SK-N-SH (cell line): ENCODE results near the gene RBMS3. TPM values are rescaled to one million over a fixed set of nuclear protein-coding genes. Genes with fewer than 3 reads are reported as not detected.

Source experiments
- CTCF ChIA-PET: fragments of 300-600, 350-600 bp; formaldehyde crosslinking; extraction: SDS; loops from one replicate; lab custom pipeline; 2021; lab: Yijun Ruan, JAX
- POLR2A ChIA-PET: fragments of 350-600 bp; sonication (Branson Sonifier 250); formaldehyde crosslinking; extraction: SDS; loops from one replicate; lab custom pipeline; 2020; ENCODE audit warnings: antibody characterized with exemption, inconsistent platforms; lab: Yijun Ruan, JAX
- DNase-seq: peaks from one replicate; pipeline ENCODE4 v3.0.0; 2012
- H2AFZ ChIP-seq: fragments of 200-600 bp; sonication (generic); 2 replicates; pipeline ENCODE4 v1.8.1; 2016; ENCODE audit warnings: antibody characterized with exemption, mild to moderate bottlenecking, low read depth
- H3F3A ChIP-seq: fragments of 200-600 bp; sonication (generic); replicated peaks from 2 replicates; pipeline ENCODE3; 2016; ENCODE audit warnings: antibody characterized with exemption, mild to moderate bottlenecking; ENCODE audit not compliant: insufficient read depth
- H3K27ac ChIP-seq, 2 experiments: fragments of 200-500 bp in 1 of 2; fragments of 200-600 bp in 1 of 2; sonication (Bioruptor generic) in 1 of 2; sonication (generic), shearing (Covaris generic) in 1 of 2; 2 replicates each; pipeline versions ENCODE4 v1.5.1 to v1.6.1; 2014 to 2016; ENCODE audit warnings: low read depth in 2 of 2, inconsistent platforms in 1 of 2, low read length in 1 of 2, mild to moderate bottlenecking in 1 of 2, mixed read lengths in 1 of 2
- H3K27me3 ChIP-seq: fragments of 200-600 bp; sonication (generic), shearing (Covaris generic); 2 replicates; pipeline ENCODE4 v1.6.1; 2016; ENCODE audit warnings: mixed run types; ENCODE audit not compliant: insufficient read depth
- H3K36me3 ChIP-seq, 2 experiments: fragments of 200-500 bp in 1 of 2; fragments of 200-600 bp in 1 of 2; sonication (Bioruptor generic) in 1 of 2; sonication (generic) in 1 of 2; replicated peaks in 1 of 2; 2 replicates each; pipeline versions ENCODE3 to v1.5.1; 2014 to 2016; ENCODE audit warnings: low read length in 1 of 2, mild to moderate bottlenecking in 1 of 2; ENCODE audit not compliant: insufficient read depth in 2 of 2, control insufficient read depth in 1 of 2
- H3K4me1 ChIP-seq, 2 experiments: fragments of 200-500 bp in 1 of 2; fragments of 200-600 bp in 1 of 2; sonication (Bioruptor generic) in 1 of 2; sonication (generic), shearing (Covaris generic) in 1 of 2; 2 replicates each; pipeline versions ENCODE4 v1.5.1 to v1.6.1; 2014 to 2016; ENCODE audit warnings: low read depth in 1 of 2, low read length in 1 of 2, mixed run types in 1 of 2; ENCODE audit not compliant: insufficient read depth in 2 of 2, control insufficient read depth in 1 of 2
- H3K4me2 ChIP-seq: fragments of 200-600 bp; sonication (generic), shearing (Covaris generic); 2 replicates; pipeline ENCODE4 v1.6.1; 2017; ENCODE audit warnings: mixed run types
- H3K4me3 ChIP-seq, 2 experiments: fragments of 200-500 bp in 1 of 2; fragments of 200-600 bp in 1 of 2; sonication (Bioruptor generic) in 1 of 2; sonication (generic), shearing (Covaris generic) in 1 of 2; 2 replicates each; pipeline versions ENCODE4 v1.5.1 to v1.8.1; 2014 to 2016; ENCODE audit warnings: low read depth in 2 of 2, inconsistent platforms in 1 of 2, low read length in 1 of 2, mild to moderate bottlenecking in 1 of 2, mixed read lengths in 1 of 2, moderate library complexity in 1 of 2
- H3K79me2 ChIP-seq: fragments of 200-600 bp; sonication (generic); 2 replicates; pipeline ENCODE4 v1.8.1; 2017; ENCODE audit warnings: mild to moderate bottlenecking; ENCODE audit not compliant: insufficient read depth
- H3K9ac ChIP-seq: fragments of 200-600 bp; sonication (generic); 2 replicates; pipeline ENCODE4 v1.6.1; 2017; ENCODE audit warnings: mixed run types
- H3K9me2 ChIP-seq: fragments of 200-600 bp; sonication (generic); 2 replicates; pipeline ENCODE4 v1.6.1; 2017; ENCODE audit warnings: mixed run types
- H3K9me3 ChIP-seq: fragments of 200-600 bp; sonication (generic); 2 replicates; pipeline ENCODE4 v1.6.1; 2017; ENCODE audit warnings: mixed run types, mild to moderate bottlenecking, moderate library complexity
- H4K20me1 ChIP-seq: fragments of 200-600 bp; sonication (generic); 2 replicates; pipeline ENCODE4 v1.6.1; 2017; ENCODE audit warnings: mild to moderate bottlenecking, mixed run types; ENCODE audit not compliant: insufficient read depth
- EZH2phosphoT487 ChIP-seq: fragments of 200-600 bp; sonication (generic); IDR thresholded peaks from 2 replicates; pipeline ENCODE4 v1.6.1; 2017; ENCODE audit warnings: low read depth, mixed run types, mild to moderate bottlenecking, antibody characterized with exemption, moderate library complexity, borderline replicate concordance
- FOSL2 ChIP-seq: IDR thresholded peaks from 2 replicates; pipeline ENCODE4 v1.4.0; 2012; ENCODE audit warnings: low read depth, mild to moderate bottlenecking, moderate library complexity, borderline replicate concordance
- GABPA ChIP-seq: IDR thresholded peaks from 2 replicates; pipeline ENCODE4 v1.4.0; 2012; ENCODE audit warnings: low read depth, mild to moderate bottlenecking
- PBX3 ChIP-seq: IDR thresholded peaks from 2 replicates; pipeline ENCODE4; 2012
- POLR2AphosphoS5 ChIP-seq: IDR thresholded peaks from 2 replicates; pipeline ENCODE4 v1.6.1; 2012; ENCODE audit warnings: low read depth, low read length
- RXRA ChIP-seq: IDR thresholded peaks from 2 replicates; pipeline ENCODE4 v1.4.0; 2012; ENCODE audit warnings: low read depth, mild to moderate bottlenecking, borderline replicate concordance
- SIN3A ChIP-seq: IDR thresholded peaks from 2 replicates; pipeline ENCODE4 v1.6.1; 2012; ENCODE audit warnings: low read depth, mild to moderate bottlenecking, low read length, moderate library complexity, borderline replicate concordance
- TCF12 ChIP-seq: IDR thresholded peaks from 2 replicates; pipeline ENCODE4 v1.4.0; 2012
- TEAD4 ChIP-seq: IDR thresholded peaks from 2 replicates; pipeline ENCODE4 v1.4.0; 2012; ENCODE audit warnings: mild to moderate bottlenecking, borderline replicate concordance; ENCODE audit not compliant: insufficient read depth
- ZBTB33 ChIP-seq: IDR thresholded peaks from 2 replicates; pipeline ENCODE4 v1.4.0; 2012; ENCODE audit warnings: low read depth, borderline replicate concordance
- WGBS: methylation state at CpG from one replicate; pipeline ENCODE4 v1.1.6; 2017; ENCODE audit warnings: low lambda C conversion rate; 5-methylcytosine and 5-hydroxymethylcytosine counted together
- polyA plus RNA-seq, 3 experiments: library from polyadenylated mRNA; depleted of rRNA; stranded (reverse); fragments of >200 nt; gene quantifications; 2 replicates each; pipeline ENCODE4 v1.2.3, GENCODE V29; 2012
- TF ChIP-seq, protein P1 (sequence below): fragments of 150-350 bp; IDR thresholded peaks from 2 replicates; pipeline ENCODE4 v1.6.1; 2016; ENCODE audit warnings: mild to moderate bottlenecking, low read depth, low read length
- TF ChIP-seq, protein P2 (sequence below): fragments of 150-350 bp; IDR thresholded peaks from 2 replicates; pipeline ENCODE4 v1.6.1; 2017; ENCODE audit warnings: antibody characterized with exemption, low read length, low read depth, borderline replicate concordance

Gene RBMS3
- polyA plus RNA-seq, 1 of the 3 experiments (the other 2 are of a cell fraction), result 8.2 TPM

DNA sequence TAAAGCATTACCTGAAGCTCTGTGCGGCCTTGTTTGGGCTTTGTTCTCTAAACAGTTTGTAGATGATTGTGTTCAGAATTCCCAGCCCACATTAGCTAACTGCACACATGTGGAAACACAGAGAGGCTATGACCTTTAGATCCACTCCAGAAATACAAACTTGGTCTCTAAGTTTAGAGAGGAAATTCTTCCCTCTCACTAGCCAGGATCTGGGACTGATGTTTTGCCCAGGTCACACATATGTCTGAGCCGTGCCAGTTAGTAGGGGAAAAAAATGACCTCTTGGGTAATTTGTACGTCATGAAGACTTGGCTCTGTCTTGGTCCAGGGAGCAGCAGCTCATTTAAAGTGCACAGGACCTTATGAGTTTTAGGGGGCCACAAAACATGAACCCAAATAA, 223.1 kb downstream of the RBMS3 start (continued):
- TF ChIP-seq RXRA (no peak), PBX3 (no peak)

DNA sequence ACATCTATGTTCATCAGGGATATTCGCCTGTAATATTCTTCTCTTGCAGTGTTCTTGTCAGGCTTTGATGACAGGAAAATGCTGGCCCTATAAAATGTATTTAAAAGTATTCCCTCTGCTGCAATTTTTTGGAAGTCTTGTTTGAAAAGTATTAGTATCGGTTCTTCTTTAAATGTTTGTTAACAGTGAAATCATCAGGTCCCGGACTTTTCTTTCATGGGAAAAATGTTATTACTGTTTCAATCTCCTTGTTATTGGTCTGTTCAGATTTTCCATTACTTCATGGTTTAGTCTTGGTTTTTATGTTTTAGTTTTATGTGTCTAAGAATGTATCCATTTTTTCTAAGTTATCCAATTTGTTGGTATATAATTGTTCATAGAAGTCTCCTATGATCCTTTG, 225.6 kb downstream of the RBMS3 start:
- Histone ChIP-seq H3K9me2 (no peaks in the 10 kb centered on the region), H3K27me3 (no peaks in the 10 kb centered on the region), H3F3A (peaks cover 14% of the 10 kb centered on the region), H3K36me3 (peaks cover 9 to 11% of the 10 kb centered on the region in 2 experiments), H3K9ac (no peak overlapping the region), H4K20me1 (no peaks in the 10 kb centered on the region)
- CTCF ChIA-PET, result no interaction called here
- no peak for DNase-seq
- TF ChIP-seq FOSL2, result no peak
- TF ChIP-seq POLR2AphosphoS5, result no peak
- TF ChIP-seq TEAD4, result no peak
- TF ChIP-seq, protein P1, sequence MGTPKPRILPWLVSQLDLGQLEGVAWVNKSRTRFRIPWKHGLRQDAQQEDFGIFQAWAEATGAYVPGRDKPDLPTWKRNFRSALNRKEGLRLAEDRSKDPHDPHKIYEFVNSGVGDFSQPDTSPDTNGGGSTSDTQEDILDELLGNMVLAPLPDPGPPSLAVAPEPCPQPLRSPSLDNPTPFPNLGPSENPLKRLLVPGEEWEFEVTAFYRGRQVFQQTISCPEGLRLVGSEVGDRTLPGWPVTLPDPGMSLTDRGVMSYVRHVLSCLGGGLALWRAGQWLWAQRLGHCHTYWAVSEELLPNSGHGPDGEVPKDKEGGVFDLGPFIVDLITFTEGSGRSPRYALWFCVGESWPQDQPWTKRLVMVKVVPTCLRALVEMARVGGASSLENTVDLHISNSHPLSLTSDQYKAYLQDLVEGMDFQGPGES, result no peak
- TF ChIP-seq TCF12, result no peak
- no peak for TF ChIP-seq SIN3A
- TF ChIP-seq EZH2phosphoT487, result no peak
- TF ChIP-seq ZBTB33, result no peak
- TF ChIP-seq, protein P2, sequence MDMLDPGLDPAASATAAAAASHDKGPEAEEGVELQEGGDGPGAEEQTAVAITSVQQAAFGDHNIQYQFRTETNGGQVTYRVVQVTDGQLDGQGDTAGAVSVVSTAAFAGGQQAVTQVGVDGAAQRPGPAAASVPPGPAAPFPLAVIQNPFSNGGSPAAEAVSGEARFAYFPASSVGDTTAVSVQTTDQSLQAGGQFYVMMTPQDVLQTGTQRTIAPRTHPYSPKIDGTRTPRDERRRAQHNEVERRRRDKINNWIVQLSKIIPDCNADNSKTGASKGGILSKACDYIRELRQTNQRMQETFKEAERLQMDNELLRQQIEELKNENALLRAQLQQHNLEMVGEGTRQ, result no peak
- no peak for TF ChIP-seq GABPA
- TF ChIP-seq, all 33 proteins: peak for 0
- 92% methylated on average over 3 of the region's 3 CpGs for WGBS
- H2AFZ ChIP-seq, result no peak overlapping the region
- no peak overlapping the region; a peak in 1 of 4 replicates for H3K27ac ChIP-seq
- no peak overlapping the region for H3K4me2 ChIP-seq
- no peak overlapping the region for H3K4me3 ChIP-seq
- POLR2A ChIA-PET, result no interaction called here
- no peaks in the 10 kb centered on the region for H3K9me3 ChIP-seq
- H3K4me1 ChIP-seq, result peaks cover 1% of the 10 kb centered on the region in 2 experiments; a peak in 2 of 4 replicates
- H3K79me2 ChIP-seq, result peaks cover 77% of the 10 kb centered on the region
